Peyer's patch (tissue), 4 donors: ENCODE results near the gene STK16. TPM values are rescaled to one million over a fixed set of nuclear protein-coding genes. Genes with fewer than 3 reads are reported as not detected.

Experiments
- DNase-seq, 3 donors: peaks; one replicate each; pipeline ENCODE4 v3.0.0-alpha.2; 2017 to 2019
- H3K27ac ChIP-seq, 4 donors: fragments of 200-600 bp; sonication (generic); one replicate each; pipeline ENCODE4 v1.5.1; 2016 to 2019
- H3K27me3 ChIP-seq, 2 donors: fragments of 200-600 bp; sonication (generic); one replicate each; pipeline ENCODE4 v1.5.1; 2019
- H3K36me3 ChIP-seq, 3 donors: fragments of 200-600 bp; sonication (generic); one replicate each; pipeline ENCODE4 v1.5.1; 2016 to 2019
- H3K4me1 ChIP-seq, 4 donors: fragments of 200-600 bp; sonication (generic); one replicate each; pipeline ENCODE4 v1.5.1; 2016 to 2019
- H3K4me3 ChIP-seq, 4 donors: fragments of 200-600 bp; sonication (generic); 1 replicate in 3 of 4; 2 replicates in 1 of 4; pipeline ENCODE4 v1.5.1; 2016 to 2019; ENCODE audit warnings: mild to moderate bottlenecking in 1 of 4
- H3K9me3 ChIP-seq, 4 donors: fragments of 200-600 bp; sonication (generic); one replicate each; pipeline ENCODE4 v1.5.1; 2016 to 2019; ENCODE audit warnings: mild to moderate bottlenecking in 1 of 4
- CTCF ChIP-seq, 6 experiments: fragments of 450-650 bp in 4 of 6; fragments of 200-600 bp in 2 of 6; sonication (generic) in 1 of 6; IDR thresholded peaks; one replicate each; pipeline ENCODE4 v1.5.1; 2017 to 2019; ENCODE audit warnings: antibody characterized with exemption in 6 of 6, mild to moderate bottlenecking in 3 of 6, moderate library complexity in 1 of 6
- POLR2A ChIP-seq, 2 donors: fragments of 450-650 bp; IDR thresholded peaks; one replicate each; pipeline ENCODE4 v1.5.1; 2017; ENCODE audit warnings: antibody characterized with exemption in 2 of 2, mild to moderate bottlenecking in 2 of 2, moderate library complexity in 2 of 2
- total RNA-seq, 4 donors: library from RNA; depleted of rRNA; stranded (reverse); fragments of >200 nt; gene quantifications; one replicate each; pipeline ENCODE4 v1.1.0, GENCODE V29; 2016

STK16 gene
- total RNA-seq, 4 donors from 2014 or later: 19.4 to 27.1 (median 24.3) TPM

- H3K4me3 ChIP-seq: no peak overlapping the region
- H3K27ac ChIP-seq: peak overlapping the region; percentile 23 to 64 (median 32)
- no peaks in the 10 kb centered on the region for H3K27me3 ChIP-seq
- peak in 1 of 3 donors; percentile 41 for DNase-seq
- TF ChIP-seq POLR2A (IDR thresholded peaks at IDR 0.05) (no peak), CTCF (IDR thresholded peaks at IDR 0.05) (no peak)
- peaks cover 0 to 20% (median 10%) of the 10 kb centered on the region in 4 donors for H3K4me1 ChIP-seq
- H3K9me3 ChIP-seq: no peaks in the 10 kb centered on the region
- H3K36me3 ChIP-seq: peaks cover 0 to 34% (median 0%) of the 10 kb centered on the region in 3 donors
Measured at GRCh38 chr2:219210886-219211362, 34.4 kb upstream of the STK16 start.

- TF ChIP-seq POLR2A (IDR thresholded peaks at IDR 0.05): no peak
- no peak for TF ChIP-seq CTCF (IDR thresholded peaks at IDR 0.05)
- Histone ChIP-seq H3K27ac (no peak overlapping the region), H3K27me3 (no peaks in the 10 kb centered on the region), H3K36me3 (peaks cover 0 to 32% (median 0%) of the 10 kb centered on the region in 3 donors), H3K4me3 (no peak overlapping the region), H3K4me1 (peaks cover 2 to 21% (median 7%) of the 10 kb centered on the region in 4 donors), H3K9me3 (no peaks in the 10 kb centered on the region)
- peak in 1 of 3 donors; percentile 33 for DNase-seq
Measured at GRCh38 chr2:219213026-219213415, 32.3 kb upstream of the STK16 start.

- Histone ChIP-seq H3K36me3 (peaks cover 0 to 26% (median 0%) of the 10 kb centered on the region in 3 donors), H3K27ac (no peak overlapping the region)
Measured at GRCh38 chr2:219213486-219214071, 31.7 kb upstream of the STK16 start.

GRCh38 chr2:219214141-219214540, 31.1 kb upstream of the STK16 start:
- Histone ChIP-seq H3K4me1 (peaks cover 5 to 20% (median 9%) of the 10 kb centered on the region in 4 donors), H3K4me3 (no peak overlapping the region), H3K9me3 (no peaks in the 10 kb centered on the region), H3K27ac (no peak overlapping the region), H3K27me3 (no peaks in the 10 kb centered on the region), H3K36me3 (peaks cover 0 to 22% (median 0%) of the 10 kb centered on the region in 3 donors)
- TF ChIP-seq CTCF (IDR thresholded peaks at IDR 0.05) (no peak), POLR2A (IDR thresholded peaks at IDR 0.05) (no peak)
- DNase-seq: peak in 1 of 3 donors; percentile 17

More at GRCh38 chr2:219213486-219214071, 31.7 kb upstream of the STK16 start:
- TF ChIP-seq POLR2A (IDR thresholded peaks at IDR 0.05): no peak
- no peak for TF ChIP-seq CTCF (IDR thresholded peaks at IDR 0.05)
- no peak overlapping the region for H3K4me3 ChIP-seq
- peak in 1 of 3 donors; percentile 37 for DNase-seq
- no peaks in the 10 kb centered on the region for H3K27me3 ChIP-seq
- no peaks in the 10 kb centered on the region for H3K9me3 ChIP-seq
- peaks cover 5 to 21% (median 7%) of the 10 kb centered on the region in 4 donors for H3K4me1 ChIP-seq

- no peak for DNase-seq
- H3K36me3 ChIP-seq: peaks cover 0 to 19% (median 0%) of the 10 kb centered on the region in 3 donors
- H3K9me3 ChIP-seq: no peaks in the 10 kb centered on the region
- no peak overlapping the region for H3K4me3 ChIP-seq
- no peak overlapping the region for H3K27ac ChIP-seq
- no peaks in the 10 kb centered on the region for H3K27me3 ChIP-seq
- H3K4me1 ChIP-seq: peaks cover 5 to 27% (median 10%) of the 10 kb centered on the region in 4 donors
- TF ChIP-seq CTCF (IDR thresholded peaks at IDR 0.05) (no peak), POLR2A (IDR thresholded peaks at IDR 0.05) (no peak)
Measured at GRCh38 chr2:219214786-219215185, 30.5 kb upstream of the STK16 start.
